Stimulated activated naive CD4-positive, alpha-beta T cell (primary cell): ENCODE measurements around the gene CLPTM1L.
"Not testable (repeated sequence)": the region's sequence is repeated elsewhere in the genome, so short reads cannot be mapped to it uniquely, and the experiment has no call there.

ENCODE experiments used
- DNase-seq, 6 experiments: peaks; one replicate each; lab custom pipeline; 2025; lab: John Stamatoyannopoulos, UW

The CLPTM1L gene

GRCh38 chr5:1326532-1326875 is 18.4 kb downstream of the CLPTM1L start:
- not testable (repeated sequence) for DNase-seq

GRCh38 chr5:1325870-1326531 is 18.9 kb downstream of the CLPTM1L start:
- no peak for DNase-seq

GRCh38 chr5:1325191-1325741 is 19.6 kb downstream of the CLPTM1L start:
- DNase-seq = no peak

GRCh38 chr5:1324719-1325190 is 20.1 kb downstream of the CLPTM1L start:
- DNase-seq = no peak

GRCh38 chr5:1324301-1324700 is 20.6 kb downstream of the CLPTM1L start:
- DNase-seq = no peak

GRCh38 chr5:1323803-1324173 is 21.1 kb downstream of the CLPTM1L start:
- DNase-seq = no peak

- DNase-seq = no peak
Observed at GRCh38 chr5:1322955-1323802, 21.7 kb downstream of the CLPTM1L start.

- DNase-seq = no peak
Observed at GRCh38 chr5:1322036-1322900, 22.6 kb downstream of the CLPTM1L start.

- DNase-seq = no peak
Observed at GRCh38 chr5:1321576-1321975, 23.3 kb downstream of the CLPTM1L start.

- DNase-seq = no peak
Observed at GRCh38 chr5:1320436-1321344, 24.2 kb downstream of the CLPTM1L start.

GRCh38 chr5:1319436-1320256 is 25.3 kb downstream of the CLPTM1L start:
- no peak for DNase-seq

GRCh38 chr5:1318659-1319251 is 26.1 kb downstream of the CLPTM1L start:
- DNase-seq = no peak

GRCh38 chr5:1317921-1318565 is 26.9 kb downstream of the CLPTM1L start:
- DNase-seq = no peak

GRCh38 chr5:1316588-1317340 is 28.1 kb downstream of the CLPTM1L start:
- DNase-seq = peak in 1 of 6 experiments; percentile 32

- peak; percentile 46 to 86 (median 74) for DNase-seq
Observed at GRCh38 chr5:1315709-1316587, 29.0 kb downstream of the CLPTM1L start.

- DNase-seq = no peak
Observed at GRCh38 chr5:1315018-1315708, 29.7 kb downstream of the CLPTM1L start.

GRCh38 chr5:1314564-1314982 is 30.3 kb downstream of the CLPTM1L start:
- no peak for DNase-seq
